ENCODE results near the gene ALS2CL.

ALS2CL gene

DNA sequence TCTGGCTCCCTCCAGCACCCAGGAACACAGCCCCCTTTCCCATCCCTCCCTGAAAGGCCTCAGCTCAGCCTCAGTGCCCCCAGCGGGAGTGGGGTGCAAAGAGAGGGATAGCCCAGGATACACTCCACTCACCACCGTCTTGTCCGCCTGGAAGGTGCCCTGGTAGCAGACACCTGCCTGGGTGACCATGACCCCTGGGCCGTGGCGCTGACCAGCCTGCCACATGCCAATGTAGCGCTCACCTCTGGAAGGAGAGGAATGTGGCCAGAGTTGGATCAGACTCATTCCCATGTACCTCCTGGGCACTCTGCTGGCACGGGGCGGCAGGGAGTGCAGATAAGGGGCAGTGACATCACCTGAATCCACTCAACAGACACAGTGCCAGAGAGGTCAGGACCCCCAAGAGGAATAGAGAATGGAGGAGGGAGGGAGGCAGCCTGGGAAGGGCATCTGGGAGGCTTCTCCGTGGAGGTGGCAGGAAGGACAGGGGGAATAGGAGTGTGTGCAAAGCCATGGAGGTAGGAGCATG lies 13.1 kb downstream of the ALS2CL start:
- no peaks in the 10 kb centered on the region for H4K20me1 ChIP-seq (ENCODE audit: insufficient read depth, low read length)
- DNase-seq, result no peak
- no peak for TF ChIP-seq EZH2 (IDR thresholded peaks at IDR 0.05; ENCODE audit: borderline replicate concordance, low read depth, low read length, severe bottlenecking)
- TF ChIP-seq CTCF (IDR thresholded peaks at IDR 0.05; ENCODE audit: borderline replicate concordance, extremely low read depth, low read length, poor library complexity, severe bottlenecking), result no peak
- H3K36me3 ChIP-seq (ENCODE audit: insufficient read depth, low read length), result no peaks in the 10 kb centered on the region
- H3K9ac ChIP-seq (ENCODE audit: low read depth, low read length), result no peak overlapping the region
- H3K27me3 ChIP-seq (ENCODE audit: insufficient read depth, low read length, poor library complexity), result no peaks in the 10 kb centered on the region
- no peak overlapping the region for H3K4me2 ChIP-seq (ENCODE audit: insufficient read depth, low read length)
- no peak overlapping the region for H3K4me3 ChIP-seq (ENCODE audit: low read depth in 1 of 2, low read length in 2 of 2)
- no peaks in the 10 kb centered on the region for H3K4me1 ChIP-seq (ENCODE audit: insufficient read depth, low read length)
- ATAC-seq (ENCODE audit: insufficient read depth, low read depth), result no peak
- H3K27ac ChIP-seq (ENCODE audit: low read length), result no peak overlapping the region
- no peaks in the 10 kb centered on the region for H3K79me2 ChIP-seq (ENCODE audit: insufficient read depth, low read length)
- no peak overlapping the region for H2AFZ ChIP-seq (ENCODE audit: low read depth, low read length)
- no peaks in the 10 kb centered on the region for H3K9me3 ChIP-seq (ENCODE audit: insufficient read depth, low read length, severe bottlenecking)

- Histone ChIP-seq H3K9me3 (ENCODE audit: insufficient read depth, low read length, severe bottlenecking) (no peaks in the 10 kb centered on the region), H3K79me2 (ENCODE audit: insufficient read depth, low read length) (no peaks in the 10 kb centered on the region), H4K20me1 (ENCODE audit: insufficient read depth, low read length) (no peaks in the 10 kb centered on the region), H3K4me2 (ENCODE audit: insufficient read depth, low read length) (no peak overlapping the region), H2AFZ (ENCODE audit: low read depth, low read length) (no peak overlapping the region), H3K27me3 (ENCODE audit: insufficient read depth, low read length, poor library complexity) (no peaks in the 10 kb centered on the region), H3K27ac (ENCODE audit: low read length) (no peak overlapping the region), H3K36me3 (ENCODE audit: insufficient read depth, low read length) (no peaks in the 10 kb centered on the region), H3K9ac (ENCODE audit: low read depth, low read length) (no peak overlapping the region), H3K4me1 (ENCODE audit: insufficient read depth, low read length) (no peaks in the 10 kb centered on the region), H3K4me3 (ENCODE audit: low read depth in 1 of 2, low read length in 2 of 2) (no peak overlapping the region)
- DNase-seq (no peak), ATAC-seq (ENCODE audit: insufficient read depth, low read depth) (no peak)
- TF ChIP-seq EZH2 (IDR thresholded peaks at IDR 0.05; ENCODE audit: borderline replicate concordance, low read depth, low read length, severe bottlenecking), result no peak
- no peak for TF ChIP-seq CTCF (IDR thresholded peaks at IDR 0.05; ENCODE audit: borderline replicate concordance, extremely low read depth, low read length, poor library complexity, severe bottlenecking)
Observed at GRCh38 chr3:46679681-46680080, 13.8 kb downstream of the ALS2CL start.

- no peaks in the 10 kb centered on the region for H3K9me3 ChIP-seq (ENCODE audit: insufficient read depth, low read length, severe bottlenecking)
- no peak for DNase-seq
- no peaks in the 10 kb centered on the region for H3K4me1 ChIP-seq (ENCODE audit: insufficient read depth, low read length)
- no peak overlapping the region for H3K9ac ChIP-seq (ENCODE audit: low read depth, low read length)
- H3K27me3 ChIP-seq (ENCODE audit: insufficient read depth, low read length, poor library complexity), result no peaks in the 10 kb centered on the region
- no peak overlapping the region for H3K4me2 ChIP-seq (ENCODE audit: insufficient read depth, low read length)
- no peak for TF ChIP-seq EZH2 (IDR thresholded peaks at IDR 0.05; ENCODE audit: borderline replicate concordance, low read depth, low read length, severe bottlenecking)
- TF ChIP-seq CTCF (IDR thresholded peaks at IDR 0.05; ENCODE audit: borderline replicate concordance, extremely low read depth, low read length, poor library complexity, severe bottlenecking), result no peak
- no peak for ATAC-seq (ENCODE audit: insufficient read depth, low read depth)
- H3K79me2 ChIP-seq (ENCODE audit: insufficient read depth, low read length), result no peaks in the 10 kb centered on the region
- H2AFZ ChIP-seq (ENCODE audit: low read depth, low read length), result no peak overlapping the region
- H3K27ac ChIP-seq (ENCODE audit: low read length), result no peak overlapping the region
- no peak overlapping the region for H3K4me3 ChIP-seq (ENCODE audit: low read depth in 1 of 2, low read length in 2 of 2)
- no peaks in the 10 kb centered on the region for H4K20me1 ChIP-seq (ENCODE audit: insufficient read depth, low read length)
- no peaks in the 10 kb centered on the region for H3K36me3 ChIP-seq (ENCODE audit: insufficient read depth, low read length)
Observed at GRCh38 chr3:46678280-46678679, 15.2 kb downstream of the ALS2CL start.

DNA sequence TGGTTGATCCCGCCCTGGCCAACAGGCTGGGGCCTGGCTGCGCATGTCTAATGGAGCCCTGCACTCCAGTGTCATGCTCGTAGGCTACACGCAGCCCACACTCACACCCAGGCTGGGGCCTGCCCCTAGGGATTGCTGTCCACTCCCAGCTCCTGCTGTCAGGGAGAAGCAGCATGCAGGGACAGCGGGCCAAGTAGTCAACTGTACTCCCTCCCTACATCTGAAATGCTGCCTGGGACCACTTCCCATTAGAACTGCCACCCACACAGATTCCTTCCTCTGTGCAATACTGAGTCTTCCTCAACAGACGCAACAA lies 16.1 kb downstream of the ALS2CL start:
- Histone ChIP-seq H3K27ac (ENCODE audit: low read length) (no peak overlapping the region), H3K4me2 (ENCODE audit: insufficient read depth, low read length) (no peak overlapping the region), H3K9ac (ENCODE audit: low read depth, low read length) (no peak overlapping the region), H2AFZ (ENCODE audit: low read depth, low read length) (no peak overlapping the region), H3K4me1 (ENCODE audit: insufficient read depth, low read length) (no peaks in the 10 kb centered on the region), H3K27me3 (ENCODE audit: insufficient read depth, low read length, poor library complexity) (no peaks in the 10 kb centered on the region), H3K36me3 (ENCODE audit: insufficient read depth, low read length) (no peaks in the 10 kb centered on the region), H3K79me2 (ENCODE audit: insufficient read depth, low read length) (no peaks in the 10 kb centered on the region), H4K20me1 (ENCODE audit: insufficient read depth, low read length) (no peaks in the 10 kb centered on the region), H3K4me3 (ENCODE audit: low read depth in 1 of 2, low read length in 2 of 2) (no peak overlapping the region), H3K9me3 (ENCODE audit: insufficient read depth, low read length, severe bottlenecking) (no peaks in the 10 kb centered on the region)
- DNase-seq (no peak), ATAC-seq (ENCODE audit: insufficient read depth, low read depth) (no peak)
- TF ChIP-seq EZH2 (IDR thresholded peaks at IDR 0.05; ENCODE audit: borderline replicate concordance, low read depth, low read length, severe bottlenecking) (no peak), CTCF (IDR thresholded peaks at IDR 0.05; ENCODE audit: borderline replicate concordance, extremely low read depth, low read length, poor library complexity, severe bottlenecking) (no peak)
